ENCODE data around the gene JAK3.
"Not testable (repeated sequence)": the region's sequence is repeated elsewhere in the genome, so short reads cannot be mapped to it uniquely, and the experiment has no call there.

The JAK3 gene

GRCh38 chr19:17847538-17848366 is at the start of gene JAK3:
Gene JAK3, minus strand, starts transcription at chr19:17847982. Its CDS starts 3,565 bp downstream, at chr19:17844417.
- no peak for FAIRE-seq

DNA sequence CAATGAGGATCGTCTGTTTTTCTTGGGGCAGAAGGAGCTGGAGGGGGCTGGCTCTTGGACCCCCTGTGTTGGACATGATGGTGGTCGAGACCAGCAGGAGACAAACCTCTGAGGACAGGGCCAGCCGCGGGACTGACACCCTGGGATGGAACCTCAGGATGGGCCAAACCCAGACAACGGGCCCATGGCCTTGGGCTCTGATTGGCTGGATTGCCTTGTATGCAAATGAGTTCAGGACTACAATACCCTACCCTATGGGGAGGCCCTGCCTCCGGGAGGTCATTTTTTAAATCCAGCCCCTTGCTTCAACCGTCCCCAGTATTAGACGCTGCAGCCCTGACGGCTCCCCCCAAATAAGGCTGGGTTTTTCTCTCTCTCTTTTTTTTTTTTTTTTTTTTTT is 46.0 kb upstream of the JAK3 start:
- no peak for FAIRE-seq

DNA sequence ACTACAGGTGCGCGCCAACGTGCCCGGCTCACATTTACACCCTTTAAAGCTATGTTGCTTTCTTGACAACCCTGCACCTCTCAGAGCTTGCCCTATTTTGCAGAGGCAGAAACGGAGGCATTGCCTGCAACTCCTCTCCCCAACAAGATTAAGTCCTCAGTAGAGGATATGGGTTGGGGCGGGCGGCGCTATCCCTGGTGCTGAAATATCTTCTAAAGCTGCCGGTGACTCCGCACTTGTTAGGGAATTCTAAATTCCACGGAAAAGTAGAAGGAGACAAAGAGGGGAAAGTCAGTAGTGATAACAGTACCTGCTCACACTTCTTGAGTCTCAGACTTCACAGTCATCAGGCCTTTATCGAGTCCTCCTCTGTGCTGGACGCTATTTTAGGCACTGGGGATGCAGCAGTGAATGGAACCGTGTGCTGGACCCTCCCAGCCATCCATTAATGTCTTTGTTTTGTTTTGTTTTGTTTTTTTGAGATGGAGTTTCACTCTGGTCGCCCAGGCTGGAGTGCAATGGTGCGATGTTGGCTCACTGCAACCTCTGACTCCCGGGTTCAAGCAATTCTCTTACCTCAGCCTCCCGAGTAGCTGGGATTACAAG is 41.9 kb upstream of the JAK3 start:
- no peak for FAIRE-seq

DNA sequence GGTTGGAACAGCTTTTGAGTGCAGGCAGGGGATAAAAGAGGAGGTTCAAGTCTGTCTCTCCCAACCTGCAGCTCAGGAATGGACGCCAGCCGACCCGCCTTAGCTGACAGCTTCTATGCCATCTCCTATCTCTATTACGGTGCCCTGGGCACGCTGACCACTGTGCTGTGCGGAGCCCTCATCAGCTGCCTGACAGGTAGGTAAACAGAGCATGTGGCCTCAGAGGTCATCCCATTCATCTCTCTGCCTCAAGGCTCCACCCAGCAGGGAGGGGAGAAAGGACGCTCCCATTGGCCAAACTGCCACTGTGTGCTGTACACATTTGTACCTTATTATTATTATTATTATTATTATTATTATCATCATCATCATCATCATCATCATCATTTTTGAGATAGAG is 40.5 kb upstream of the JAK3 start:
- FAIRE-seq = no peak

- not testable (repeated sequence) for FAIRE-seq
Observed at GRCh38 chr19:17887221-17887620, 39.4 kb upstream of the JAK3 start.

DNA sequence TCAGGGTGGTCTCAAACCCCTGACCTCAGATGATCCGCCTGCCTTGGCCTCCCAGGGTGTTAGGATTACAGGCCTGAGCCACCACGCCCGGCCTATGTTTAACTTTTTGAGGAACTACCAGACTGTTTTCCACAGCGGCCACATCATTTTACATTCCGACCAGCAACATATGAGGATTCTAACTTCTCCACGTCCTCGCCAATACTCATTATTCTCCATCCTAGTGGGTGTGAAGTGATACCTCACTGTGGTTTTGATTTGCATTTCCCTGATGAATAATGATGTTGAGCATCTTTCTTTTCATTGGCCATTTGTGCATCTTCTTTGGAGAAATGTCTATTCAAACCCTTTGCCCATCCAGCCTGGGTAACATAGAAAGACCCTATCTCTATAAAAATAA is 38.7 kb upstream of the JAK3 start:
- FAIRE-seq = no peak

GRCh38 chr19:17883627-17884410 is 36.0 kb upstream of the JAK3 start:
- no peak for FAIRE-seq

DNA sequence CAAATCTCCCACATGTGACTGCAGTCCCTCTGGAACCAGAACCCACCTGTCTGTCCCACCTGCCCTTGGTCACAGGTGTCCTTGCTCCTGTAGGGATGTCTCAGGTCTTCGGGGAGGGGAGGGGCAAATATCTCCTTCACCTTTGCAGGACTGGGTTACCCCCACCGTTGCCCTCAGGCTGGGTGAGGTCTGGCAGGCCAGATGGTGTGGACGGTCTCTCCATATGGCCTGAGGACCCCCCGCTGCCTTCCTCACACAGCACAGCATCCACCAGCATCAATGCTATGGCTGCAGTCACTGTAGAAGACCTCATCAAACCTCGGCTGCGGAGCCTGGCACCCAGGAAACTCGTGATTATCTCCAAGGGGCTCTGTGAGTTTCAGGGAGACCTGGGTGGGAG is 33.9 kb upstream of the JAK3 start:
- FAIRE-seq = no peak

- no peak for FAIRE-seq
Observed at GRCh38 chr19:17879466-17879865, 31.7 kb upstream of the JAK3 start.

- FAIRE-seq = no peak
Observed at GRCh38 chr19:17877696-17878095, 29.9 kb upstream of the JAK3 start.

- no peak for FAIRE-seq
Observed at GRCh38 chr19:17874758-17875135, 27.0 kb upstream of the JAK3 start.

GRCh38 chr19:17873786-17874757 is 26.3 kb upstream of the JAK3 start:
- no peak for FAIRE-seq

DNA sequence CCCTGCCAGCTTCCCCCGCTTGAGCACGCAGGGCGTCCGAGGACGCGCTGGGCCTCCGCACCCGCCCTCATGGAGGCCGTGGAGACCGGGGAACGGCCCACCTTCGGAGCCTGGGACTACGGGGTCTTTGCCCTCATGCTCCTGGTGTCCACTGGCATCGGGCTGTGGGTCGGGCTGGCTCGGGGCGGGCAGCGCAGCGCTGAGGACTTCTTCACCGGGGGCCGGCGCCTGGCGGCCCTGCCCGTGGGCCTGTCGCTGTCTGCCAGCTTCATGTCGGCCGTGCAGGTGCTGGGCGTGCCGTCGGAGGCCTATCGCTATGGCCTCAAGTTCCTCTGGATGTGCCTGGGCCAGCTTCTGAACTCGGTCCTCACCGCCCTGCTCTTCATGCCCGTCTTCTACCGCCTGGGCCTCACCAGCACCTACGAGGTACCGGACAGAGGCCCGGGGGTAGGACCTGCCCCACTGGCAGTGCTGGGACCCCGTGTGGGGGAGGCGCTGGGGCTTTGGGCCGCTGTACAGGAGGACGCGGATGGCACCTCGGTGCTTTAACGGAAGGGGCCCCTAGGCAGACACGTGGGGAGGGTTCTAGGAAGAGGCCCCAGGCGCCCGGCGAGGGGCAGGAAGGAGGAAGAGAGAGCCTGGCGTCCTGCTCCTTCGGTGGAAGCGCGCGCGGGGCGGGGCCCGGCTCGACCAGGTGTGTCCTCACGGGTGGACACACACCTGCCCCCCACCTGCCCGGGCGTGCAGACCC is 24.6 kb upstream of the JAK3 start:
- no peak for FAIRE-seq

DNA sequence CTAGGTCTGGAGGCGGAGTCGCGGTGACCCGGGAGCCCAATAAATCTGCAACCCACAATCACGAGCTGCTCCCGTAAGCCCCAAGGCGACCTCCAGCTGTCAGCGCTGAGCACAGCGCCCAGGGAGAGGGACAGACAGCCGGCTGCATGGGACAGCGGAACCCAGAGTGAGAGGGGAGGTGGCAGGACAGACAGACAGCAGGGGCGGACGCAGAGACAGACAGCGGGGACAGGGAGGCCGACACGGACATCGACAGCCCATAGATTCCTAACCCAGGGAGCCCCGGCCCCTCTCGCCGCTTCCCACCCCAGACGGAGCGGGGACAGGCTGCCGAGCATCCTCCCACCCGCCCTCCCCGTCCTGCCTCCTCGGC is 24.1 kb upstream of the JAK3 start, which contains the start of gene SLC5A5:
TSS of gene SLC5A5 (plus strand) at position 68 of the 373 bp plus-strand sequence. CDS start 375 bp downstream, outside the sequence.
- FAIRE-seq = no peak

- no peak for FAIRE-seq
Observed at GRCh38 chr19:17871032-17871877, 23.5 kb upstream of the JAK3 start.

DNA sequence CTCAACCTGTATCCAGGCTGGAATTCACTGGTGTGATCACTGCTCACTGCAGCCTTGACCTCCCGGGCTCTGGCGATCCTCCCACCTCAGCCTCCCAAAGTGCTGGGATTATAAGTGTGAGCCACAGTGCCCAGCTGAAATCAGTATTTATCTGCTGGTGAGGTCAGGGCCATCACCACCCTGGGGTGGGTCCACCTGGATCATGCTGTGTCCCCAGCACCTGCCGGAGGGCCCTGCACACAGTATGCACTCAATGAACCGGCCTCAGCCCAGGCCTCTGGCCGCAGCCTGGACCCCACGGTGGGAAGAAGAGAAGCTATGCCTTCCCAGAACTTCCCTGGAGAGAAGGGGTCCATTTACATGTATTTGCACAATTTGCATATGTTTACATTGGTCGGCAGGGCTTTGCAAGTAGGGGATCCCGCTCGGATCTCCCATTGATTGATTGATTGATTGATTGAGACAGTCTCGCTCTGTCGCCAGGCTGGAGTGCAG is 21.4 kb upstream of the JAK3 start:
- no peak for FAIRE-seq

DNA sequence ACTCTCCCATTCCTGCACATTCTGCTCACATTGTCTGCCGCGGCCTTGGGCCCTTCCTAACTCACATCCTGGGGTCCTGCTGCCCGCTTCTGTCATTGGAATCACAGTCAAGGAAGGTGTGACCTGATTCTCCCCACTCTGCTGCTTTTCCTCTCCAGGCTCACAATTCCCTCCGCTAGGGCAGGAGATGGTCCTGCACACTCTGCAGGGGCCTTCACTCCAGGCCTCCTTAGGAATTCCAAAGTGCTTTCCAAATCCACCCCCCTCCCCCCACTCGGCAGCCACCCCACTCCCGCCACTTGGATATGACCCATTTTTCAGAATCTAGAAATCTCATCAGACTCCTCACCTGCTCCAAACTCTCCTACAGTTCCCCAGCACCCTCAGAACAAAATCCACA is 20.9 kb upstream of the JAK3 start:
- FAIRE-seq = no peak

GRCh38 chr19:17866964-17867486 is 19.2 kb upstream of the JAK3 start:
- no peak for FAIRE-seq

- no peak for FAIRE-seq
Observed at GRCh38 chr19:17866312-17866963, 18.7 kb upstream of the JAK3 start.

All from TTC549 (cell line).